H9 (cell line): ENCODE results near the gene USP14. TPM values are rescaled to one million over a fixed set of nuclear protein-coding genes. Genes with fewer than 3 reads are reported as not detected.

Experiments
- DNase-seq: peaks from one replicate; pipeline ENCODE4 v3.0.0-alpha.2; 2017
- H2AFZ ChIP-seq: one replicate; pipeline ENCODE4 v1.6.1; 2013; ENCODE audit warnings: mild to moderate bottlenecking, low read length, control low read depth, moderate library complexity
- H2AK5ac ChIP-seq: 2 replicates; pipeline ENCODE4 v1.6.1; 2013; ENCODE audit warnings: low read length, control low read depth, mixed read lengths; ENCODE audit not compliant: insufficient read length
- H2BK120ac ChIP-seq: one replicate; pipeline ENCODE4 v1.6.1; 2013; ENCODE audit warnings: low read depth, mild to moderate bottlenecking, low read length, control low read depth, inconsistent platforms; ENCODE audit not compliant: poor library complexity, severe bottlenecking
- H2BK12ac ChIP-seq: 2 replicates; pipeline ENCODE4 v1.6.1; 2013; ENCODE audit warnings: low read length, control low read depth, mixed read lengths, low read depth; ENCODE audit not compliant: insufficient read length
- H2BK15ac ChIP-seq: 2 replicates; pipeline ENCODE4 v1.6.1; 2013; ENCODE audit warnings: low read depth, low read length, control low read depth
- H2BK20ac ChIP-seq: one replicate; pipeline ENCODE4 v1.6.1; 2013; ENCODE audit warnings: low read depth, mild to moderate bottlenecking, low read length, control low read depth, inconsistent platforms; ENCODE audit not compliant: poor library complexity, severe bottlenecking
- H2BK5ac ChIP-seq: 2 replicates; pipeline ENCODE4 v1.6.1; 2013; ENCODE audit warnings: low read length, control low read depth, mixed read lengths; ENCODE audit not compliant: insufficient read length
- H3K14ac ChIP-seq: 2 replicates; pipeline ENCODE4 v1.6.1; 2013; ENCODE audit warnings: low read length, control low read depth; ENCODE audit not compliant: insufficient read depth
- H3K18ac ChIP-seq: 2 replicates; pipeline ENCODE4 v1.6.1; 2013; ENCODE audit warnings: low read depth, mild to moderate bottlenecking, mixed read lengths, low read length, control low read depth; ENCODE audit not compliant: insufficient read length
- H3K23ac ChIP-seq: 2 replicates; pipeline ENCODE4 v1.6.1; 2013; ENCODE audit warnings: low read length, control low read depth, mixed read lengths, low read depth; ENCODE audit not compliant: insufficient read length
- H3K23me2 ChIP-seq: 2 replicates; pipeline ENCODE4 v1.6.1; 2013; ENCODE audit warnings: low read depth, mild to moderate bottlenecking, mixed read lengths, low read length, control low read depth; ENCODE audit not compliant: insufficient read length, poor library complexity, severe bottlenecking
- H3K27ac ChIP-seq: 2 replicates; pipeline ENCODE4 v1.5.1; 2013; ENCODE audit warnings: low read length, control low read depth, mixed read lengths, low read depth; ENCODE audit not compliant: insufficient read length
- H3K27me3 ChIP-seq: 2 replicates; pipeline ENCODE4 v1.6.1; 2013; ENCODE audit warnings: low read length, control low read depth, inconsistent platforms; ENCODE audit not compliant: insufficient read depth
- H3K4ac ChIP-seq: 2 replicates; pipeline ENCODE4 v1.6.1; 2013; ENCODE audit warnings: low read depth, mild to moderate bottlenecking, control low read depth, inconsistent platforms, low read length, moderate library complexity
- H3K4me1 ChIP-seq: 2 replicates; pipeline ENCODE4 v1.6.1; 2013; ENCODE audit warnings: low read length, control low read depth, inconsistent platforms; ENCODE audit not compliant: insufficient read depth
- H3K4me2 ChIP-seq: 2 replicates; pipeline ENCODE4 v1.6.1; 2013; ENCODE audit warnings: low read length, control low read depth, mixed read lengths; ENCODE audit not compliant: insufficient read length, insufficient read depth
- H3K56ac ChIP-seq: 2 replicates; pipeline ENCODE4 v1.6.1; 2013; ENCODE audit warnings: low read depth, mild to moderate bottlenecking, mixed read lengths, low read length, control low read depth; ENCODE audit not compliant: insufficient read length
- H3K79me1 ChIP-seq: 2 replicates; pipeline ENCODE4 v1.6.1; 2013; ENCODE audit warnings: low read depth, mild to moderate bottlenecking, moderate library complexity, low read length, control low read depth, inconsistent platforms; ENCODE audit not compliant: insufficient read depth, poor library complexity, severe bottlenecking
- H3K79me2 ChIP-seq: 2 replicates; pipeline ENCODE4 v1.6.1; 2013; ENCODE audit warnings: low read length, control low read depth, inconsistent platforms; ENCODE audit not compliant: insufficient read depth
- H3K9ac ChIP-seq: 2 replicates; pipeline ENCODE4 v1.6.1; 2013; ENCODE audit warnings: low read length, control low read depth, mixed read lengths; ENCODE audit not compliant: insufficient read length; ENCODE audit errors: extremely low read depth
- H3K9me3 ChIP-seq: one replicate; pipeline ENCODE4 v1.6.1; 2013; ENCODE audit warnings: low read depth, low read length, inconsistent platforms; ENCODE audit not compliant: control insufficient read depth
- H3T11ph ChIP-seq: one replicate; pipeline ENCODE4 v1.6.1; 2013; ENCODE audit warnings: mild to moderate bottlenecking, low read length, control low read depth, inconsistent platforms
- H4K20me1 ChIP-seq: one replicate; pipeline ENCODE4 v1.6.1; 2013; ENCODE audit not compliant: control insufficient read depth, insufficient read length, insufficient read depth
- H4K5ac ChIP-seq: 2 replicates; pipeline ENCODE4 v1.6.1; 2013; ENCODE audit warnings: low read depth, mild to moderate bottlenecking, mixed read lengths, low read length, control low read depth; ENCODE audit not compliant: insufficient read length
- H4K8ac ChIP-seq: replicated peaks from 2 replicates; pipeline ENCODE4 v1.6.1; 2013; ENCODE audit warnings: low read length, control low read depth, mixed read lengths, low read depth; ENCODE audit not compliant: insufficient read length
- H4K91ac ChIP-seq: 2 replicates; pipeline ENCODE4 v1.6.1; 2013; ENCODE audit warnings: low read depth, mild to moderate bottlenecking, moderate library complexity, mixed read lengths, low read length, control low read depth; ENCODE audit not compliant: insufficient read length
- H3K27ac Mint-ChIP-seq, 3 experiments: 2 replicates in 2 of 3; 3 replicates in 1 of 3; pipeline ENCODE4 v1.8.0; 2020 to 2021; ENCODE audit warnings: mixed read lengths in 3 of 3, mild to moderate bottlenecking in 1 of 3, moderate library complexity in 1 of 3
- H3K27me3 Mint-ChIP-seq: 2 replicates; pipeline ENCODE4 v1.8.0; 2021; ENCODE audit warnings: low read depth, mild to moderate bottlenecking, moderate library complexity, mixed read lengths
- H3K36me3 Mint-ChIP-seq, 3 experiments: 2 replicates in 2 of 3; 3 replicates in 1 of 3; pipeline ENCODE4 v1.8.0; 2020 to 2021; ENCODE audit warnings: low read depth in 3 of 3, mixed read lengths in 3 of 3; ENCODE audit not compliant: insufficient read depth in 1 of 3
- H3K4me1 Mint-ChIP-seq, 2 experiments: 2 replicates each; pipeline ENCODE4 v1.8.0; 2020; ENCODE audit warnings: mixed read lengths in 2 of 2
- H3K4me3 Mint-ChIP-seq, 2 experiments: 2 replicates in 1 of 2; 3 replicates in 1 of 2; pipeline ENCODE4 v1.8.0; 2020 to 2021; ENCODE audit warnings: mild to moderate bottlenecking in 2 of 2, mixed read lengths in 2 of 2, moderate library complexity in 1 of 2
- H3K9me3 Mint-ChIP-seq, 2 experiments: 2 replicates in 1 of 2; 3 replicates in 1 of 2; pipeline ENCODE4 v1.8.0; 2020; ENCODE audit warnings: mild to moderate bottlenecking in 2 of 2, mixed read lengths in 2 of 2, moderate library complexity in 1 of 2
- CTCF ChIP-seq: fragments of 200-600 bp; sonication (generic); conservative IDR thresholded peaks from 3 replicates; pipeline ENCODE4 v1.8.0; 2021; ENCODE audit warnings: antibody characterized with exemption, mild to moderate bottlenecking
- WGBS: extraction: QIAGEN DNeasy Blood & Tissue Kit; methylation state at CpG from one replicate; pipeline ENCODE4 v1.1.7; 2013; ENCODE audit warnings: missing lambda C conversion rate, low lambda C conversion rate, mixed read lengths; ENCODE audit not compliant: insufficient read length; ENCODE audit errors: extremely low coverage; 5-methylcytosine and 5-hydroxymethylcytosine counted together
- total RNA-seq: library from RNA; stranded (reverse); gene quantifications from 2 replicates; pipeline ENCODE4 v1.2.1, GENCODE V29; 2021

USP14 gene
- total RNA-seq, 1 experiment from 2014 or later: 92.1 TPM

- no peak overlapping the region for H2BK12ac ChIP-seq
- no peak overlapping the region for H2AFZ ChIP-seq
- H3K9me3 ChIP-seq: no peaks in the 10 kb centered on the region
- no peak overlapping the region for H2BK5ac ChIP-seq
- H3K4me3 Mint-ChIP-seq: no peak overlapping the region
- no peaks in the 10 kb centered on the region for H3K4me1 Mint-ChIP-seq
- H3K14ac ChIP-seq: no peak overlapping the region
- H4K5ac ChIP-seq: no peak overlapping the region
- no peak overlapping the region for H2AK5ac ChIP-seq
- H3K27me3 Mint-ChIP-seq: no peaks in the 10 kb centered on the region
- H3K23me2 ChIP-seq: no peaks in the 10 kb centered on the region
- H3K4ac ChIP-seq: no peak overlapping the region
- H2BK120ac ChIP-seq: no peak overlapping the region
- no peak overlapping the region for H3T11ph ChIP-seq
- H2BK15ac ChIP-seq: no peak overlapping the region
- H3K9me3 Mint-ChIP-seq: no peaks in the 10 kb centered on the region; a peak in 1 of 5 replicates
- no peak overlapping the region for H3K27ac ChIP-seq
- H4K91ac ChIP-seq: no peak overlapping the region
- no peak overlapping the region for H3K4me2 ChIP-seq
- peaks cover 29 to 54% (median 45%) of the 10 kb centered on the region in 3 experiments; a peak in 6 of 7 replicates for H3K36me3 Mint-ChIP-seq
- WGBS: no CpG with 5 or more reads among the region's 5 CpGs
- TF ChIP-seq CTCF: no peak
- H3K23ac ChIP-seq: no peak overlapping the region
- no peak for DNase-seq
- peaks cover 7% of the 10 kb centered on the region for H3K79me1 ChIP-seq
- H2BK20ac ChIP-seq: no peak overlapping the region
- no peaks in the 10 kb centered on the region for H3K27me3 ChIP-seq
- no peak overlapping the region for H4K8ac ChIP-seq
- no peaks in the 10 kb centered on the region for H4K20me1 ChIP-seq
- no peak overlapping the region for H3K9ac ChIP-seq
- H3K27ac Mint-ChIP-seq: no peak overlapping the region
- no peaks in the 10 kb centered on the region; the same call in 1 of the 2 replicates for H3K79me2 ChIP-seq
- no peak overlapping the region for H3K18ac ChIP-seq
- no peak overlapping the region for H3K56ac ChIP-seq
- no peaks in the 10 kb centered on the region for H3K4me1 ChIP-seq
Measured at GRCh38 chr18:172361-172760, 14.0 kb downstream of the USP14 start.
